ENCODE measurements around the gene ITGB1. TPM values are rescaled to one million over a fixed set of nuclear protein-coding genes. Genes with fewer than 3 reads are reported as not detected.

ITGB1 gene
- total RNA-seq, 1 donor from 2014 or later = 307 TPM

- TF ChIP-seq CTCF (IDR thresholded peaks at IDR 0.05; ENCODE audit: unreplicated experiment) = no peak
- Mint-ChIP-seq H3K27me3 (ENCODE audit: low read depth) (no peaks in the 10 kb centered on the region), H3K27ac (peak overlapping the region; percentile 63), H3K4me1 (peaks cover 65% of the 10 kb centered on the region), H3K36me3 (no peaks in the 10 kb centered on the region), H3K9me3 (no peaks in the 10 kb centered on the region), H3K4me3 (no peak overlapping the region)
- DNase-seq (ENCODE audit: low spot score in 2 of 2, unreplicated experiment in 2 of 2) = no peak
Measured at GRCh38 chr10:32951111-32951510, 6.9 kb downstream of the ITGB1 start.

- no peak for TF ChIP-seq CTCF (IDR thresholded peaks at IDR 0.05; ENCODE audit: unreplicated experiment)
- H3K4me3 Mint-ChIP-seq = peak overlapping the region; percentile 19
- no peak for DNase-seq (ENCODE audit: low spot score in 2 of 2, unreplicated experiment in 2 of 2)
- no peaks in the 10 kb centered on the region for H3K36me3 Mint-ChIP-seq
- peaks cover 64% of the 10 kb centered on the region for H3K4me1 Mint-ChIP-seq
- peak overlapping the region; percentile 63 for H3K27ac Mint-ChIP-seq
- no peaks in the 10 kb centered on the region for H3K9me3 Mint-ChIP-seq
- H3K27me3 Mint-ChIP-seq (ENCODE audit: low read depth) = no peaks in the 10 kb centered on the region
Measured at GRCh38 chr10:32950591-32951108, 7.4 kb downstream of the ITGB1 start.

GRCh38 chr10:32949221-32949678 is 8.8 kb downstream of the ITGB1 start:
- Mint-ChIP-seq H3K9me3 (no peaks in the 10 kb centered on the region), H3K27ac (no peak overlapping the region), H3K36me3 (no peaks in the 10 kb centered on the region), H3K27me3 (ENCODE audit: low read depth) (no peaks in the 10 kb centered on the region), H3K4me1 (peaks cover 51% of the 10 kb centered on the region), H3K4me3 (no peak overlapping the region)
- no peak for DNase-seq (ENCODE audit: low spot score in 2 of 2, unreplicated experiment in 2 of 2)
- TF ChIP-seq CTCF (IDR thresholded peaks at IDR 0.05; ENCODE audit: unreplicated experiment) = no peak

- Mint-ChIP-seq H3K27ac (no peak overlapping the region), H3K4me1 (peaks cover 50% of the 10 kb centered on the region), H3K9me3 (no peaks in the 10 kb centered on the region)
Measured at GRCh38 chr10:32948451-32948850, 9.6 kb downstream of the ITGB1 start.

GRCh38 chr10:32947586-32947985 is 10.4 kb downstream of the ITGB1 start:
- H3K4me1 Mint-ChIP-seq = peaks cover 54% of the 10 kb centered on the region
- no peaks in the 10 kb centered on the region for H3K9me3 Mint-ChIP-seq
- no peak overlapping the region for H3K27ac Mint-ChIP-seq

More at GRCh38 chr10:32948451-32948850, 9.6 kb downstream of the ITGB1 start:
- DNase-seq (ENCODE audit: low spot score in 2 of 2, unreplicated experiment in 2 of 2) = no peak
- TF ChIP-seq CTCF (IDR thresholded peaks at IDR 0.05; ENCODE audit: unreplicated experiment) = no peak
- H3K4me3 Mint-ChIP-seq = no peak overlapping the region
- no peaks in the 10 kb centered on the region for H3K27me3 Mint-ChIP-seq (ENCODE audit: low read depth)
- H3K36me3 Mint-ChIP-seq = no peaks in the 10 kb centered on the region

More at GRCh38 chr10:32947586-32947985, 10.4 kb downstream of the ITGB1 start:
- Mint-ChIP-seq H3K36me3 (no peaks in the 10 kb centered on the region), H3K4me3 (no peak overlapping the region), H3K27me3 (ENCODE audit: low read depth) (no peaks in the 10 kb centered on the region)
- TF ChIP-seq CTCF (IDR thresholded peaks at IDR 0.05; ENCODE audit: unreplicated experiment) = no peak
- no peak for DNase-seq (ENCODE audit: low spot score in 2 of 2, unreplicated experiment in 2 of 2)

All from mesothelial cell of epicardium (in vitro differentiated cells).